Right hindlimb (tissue), 1 donor: ENCODE results near the gene ANO10.
"Not testable (repeated sequence)": the region's sequence is repeated elsewhere in the genome, so short reads cannot be mapped to it uniquely, and the experiment has no call there.

Experiments
- DNase-seq: peaks from one replicate; pipeline ENCODE4 v3.0.0-alpha.2; 2018

Gene ANO10

DNA sequence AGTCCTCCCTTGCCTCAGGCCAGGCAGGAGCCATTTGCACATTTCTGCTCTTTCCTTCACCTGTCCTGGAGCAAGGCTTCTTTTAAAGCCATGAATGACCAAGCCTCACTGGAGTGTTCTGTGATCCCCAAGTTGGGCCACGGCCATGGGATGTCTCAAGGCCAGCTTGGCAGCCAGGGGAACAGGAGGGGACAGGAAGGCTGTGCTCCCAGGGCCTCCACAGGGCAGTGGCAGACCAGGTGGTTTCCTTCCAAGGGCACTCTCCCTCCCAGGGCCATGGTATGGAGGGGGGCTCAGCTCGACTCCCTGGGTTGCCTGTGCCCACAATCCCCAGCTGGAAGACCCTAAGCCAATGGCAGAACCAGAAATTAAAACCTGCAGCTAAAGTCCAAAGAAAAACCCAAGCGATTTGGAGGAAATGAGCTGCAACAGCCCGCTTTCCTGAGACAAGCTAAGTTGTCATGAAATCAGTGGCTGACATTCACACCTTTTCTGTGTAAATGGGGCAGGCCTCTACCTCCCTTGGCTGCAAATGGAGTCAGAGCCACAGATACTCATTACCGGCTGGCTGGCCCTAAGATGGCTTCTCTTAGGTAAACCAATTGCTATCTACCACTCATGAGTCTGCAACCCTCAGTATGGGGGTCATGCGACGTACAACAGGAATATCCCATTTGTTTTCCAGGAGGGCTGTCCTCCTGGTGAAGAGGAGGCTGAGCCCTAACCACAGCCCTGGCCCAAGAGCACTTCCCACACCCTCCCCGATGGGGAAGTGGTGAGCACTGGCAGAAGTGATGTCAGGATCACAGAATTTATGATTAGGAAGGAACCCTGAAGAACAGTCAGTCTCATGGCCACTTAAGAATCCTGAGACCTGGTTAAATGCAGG lies 252.2 kb downstream of the ANO10 start:
- DNase-seq = no peak

DNA sequence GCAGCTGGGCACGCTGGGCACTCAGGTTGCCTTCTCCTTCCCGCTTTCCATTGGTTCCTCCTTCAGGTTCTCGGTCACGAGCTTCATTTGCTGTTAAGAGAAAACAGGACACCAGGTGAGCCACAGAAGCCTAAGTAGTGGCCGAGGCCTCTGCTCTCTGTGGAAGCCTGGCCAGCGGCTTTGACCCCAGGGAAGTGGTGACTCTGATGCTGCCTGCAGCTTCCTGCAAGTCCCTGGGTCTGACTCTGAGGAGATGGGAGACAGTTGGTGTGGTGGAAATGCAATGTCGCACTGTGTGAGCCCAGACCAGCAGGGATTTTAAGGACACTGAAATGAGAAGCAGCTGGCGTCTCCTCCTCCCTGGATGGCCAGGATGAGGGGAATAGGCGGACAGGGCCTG lies 254.9 kb downstream of the ANO10 start:
- DNase-seq = no peak

DNA sequence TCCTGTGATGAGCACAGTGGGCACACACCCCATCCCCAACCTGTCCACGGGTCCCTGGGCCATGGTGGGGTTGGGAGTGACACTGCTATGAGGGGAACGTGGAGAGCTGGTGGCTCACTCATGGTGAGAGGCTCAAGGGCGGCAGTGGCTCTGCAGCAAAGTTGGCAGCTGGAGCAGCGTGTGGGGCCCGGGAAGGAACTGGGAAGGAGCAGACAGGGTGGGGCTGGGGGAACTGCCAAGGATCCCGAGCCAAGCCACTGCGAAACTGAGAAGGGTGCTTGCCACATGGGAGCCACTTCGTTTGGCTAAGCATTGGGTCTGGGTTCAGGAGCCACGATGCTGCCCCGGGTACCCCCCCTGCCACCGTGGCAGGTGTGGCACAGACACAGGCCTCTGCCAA lies 255.3 kb downstream of the ANO10 start:
- DNase-seq = no peak

DNA sequence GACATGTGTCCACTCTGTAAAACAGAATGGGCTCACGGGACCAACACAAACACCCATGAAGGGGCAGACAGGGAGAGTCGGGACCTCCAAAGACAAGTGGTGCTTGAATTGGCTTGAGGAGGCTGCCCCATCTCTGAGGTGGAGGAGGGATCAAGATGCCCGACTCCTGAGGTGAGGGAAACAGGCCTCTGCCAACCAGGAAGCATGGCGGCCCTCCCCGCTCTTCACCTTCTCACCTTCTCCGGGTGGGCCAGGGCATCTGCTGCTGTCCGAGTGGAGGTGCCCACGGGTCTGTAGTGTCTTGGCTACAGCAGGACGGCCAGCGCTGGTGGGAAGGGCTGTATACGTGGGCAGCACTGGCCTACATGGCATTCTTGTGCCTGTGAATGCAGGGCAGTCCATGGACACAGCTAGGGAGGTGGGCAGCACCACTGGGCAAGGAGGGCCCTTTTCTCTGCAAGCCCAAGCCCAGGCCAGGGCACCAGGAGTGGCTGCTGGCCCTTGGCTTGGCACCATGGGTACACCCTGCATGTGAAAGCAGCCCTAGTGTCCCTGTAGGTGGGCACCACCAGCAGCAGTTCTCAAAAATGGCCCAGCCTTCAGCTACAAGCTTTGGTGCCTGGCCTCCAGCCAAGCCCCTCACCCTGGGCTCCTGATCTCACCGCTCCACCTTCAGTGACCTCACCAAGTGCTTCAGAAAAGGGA lies 256.1 kb downstream of the ANO10 start:
- no peak for DNase-seq

DNA sequence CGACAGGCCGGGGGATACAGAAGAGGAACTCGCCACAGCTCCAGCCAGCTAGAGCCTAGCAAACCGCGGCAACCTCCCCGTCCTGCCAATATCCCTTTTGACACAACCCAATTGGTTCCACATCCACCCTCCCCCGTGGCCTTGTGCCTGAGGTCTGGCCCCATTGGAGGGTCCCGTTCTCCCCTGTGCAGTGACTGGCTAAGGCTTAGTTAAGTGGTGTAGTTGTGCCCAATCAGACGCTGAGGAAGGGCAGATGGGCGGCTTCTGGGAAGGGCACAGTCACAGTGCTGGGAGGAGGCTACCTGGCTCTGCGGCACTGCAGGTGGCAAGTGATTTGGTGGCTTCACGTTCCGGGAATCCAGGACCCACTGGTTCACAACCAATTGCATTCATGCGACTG lies 256.9 kb downstream of the ANO10 start:
- DNase-seq = no peak

DNA sequence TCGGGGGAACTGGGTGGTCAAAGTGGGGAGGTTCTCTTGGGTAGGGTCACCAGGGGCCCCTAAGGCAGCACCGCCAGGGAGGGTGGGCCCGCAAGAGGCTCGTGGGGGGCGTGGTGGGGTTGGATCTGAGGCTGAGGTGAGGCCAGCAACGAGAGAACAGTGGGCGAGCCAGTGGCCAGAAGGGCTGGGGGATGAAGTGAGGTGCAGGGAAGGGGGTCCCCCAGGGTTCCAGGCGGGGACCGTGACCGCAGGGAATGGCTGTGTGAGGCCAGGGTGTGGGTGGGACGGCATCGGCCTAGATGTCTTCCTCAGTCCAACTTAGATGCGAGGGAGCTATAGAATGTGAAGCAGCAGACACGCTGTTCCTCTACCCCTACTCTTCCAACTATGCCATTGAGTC lies 257.3 kb downstream of the ANO10 start:
- DNase-seq = no peak

DNA sequence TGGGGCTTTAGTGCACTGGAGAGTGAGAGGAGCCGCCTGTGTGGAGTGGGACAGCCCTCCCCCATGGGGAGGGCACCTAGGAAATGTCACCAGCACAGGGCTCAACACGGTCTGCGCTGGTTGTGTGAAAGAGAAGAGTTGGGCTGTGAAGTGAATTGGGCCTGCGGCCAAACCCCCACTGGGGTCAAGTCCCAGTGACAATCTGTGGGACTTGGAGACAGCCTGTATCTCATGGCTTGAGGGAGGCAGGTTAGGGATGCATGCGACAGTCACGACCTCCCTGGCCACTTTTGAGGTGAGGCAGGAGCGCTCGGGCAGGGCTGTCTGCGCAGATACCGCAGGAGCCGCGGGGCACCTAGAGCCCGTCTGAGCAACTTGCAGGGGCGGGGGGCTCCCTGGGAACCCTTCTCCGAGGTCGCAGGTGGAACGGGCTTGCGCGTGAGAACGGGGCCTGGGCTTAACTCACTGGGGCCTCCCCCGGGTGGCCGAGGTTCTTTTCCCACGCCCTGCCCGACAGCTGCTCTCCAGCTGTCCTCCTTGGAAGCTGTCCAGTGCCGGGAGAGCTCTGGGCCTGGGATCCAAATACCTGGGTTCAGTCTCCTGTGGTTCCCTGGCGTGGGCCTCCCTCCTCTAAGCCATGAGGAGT lies 258.1 kb downstream of the ANO10 start:
- DNase-seq = peak; percentile 75

DNA sequence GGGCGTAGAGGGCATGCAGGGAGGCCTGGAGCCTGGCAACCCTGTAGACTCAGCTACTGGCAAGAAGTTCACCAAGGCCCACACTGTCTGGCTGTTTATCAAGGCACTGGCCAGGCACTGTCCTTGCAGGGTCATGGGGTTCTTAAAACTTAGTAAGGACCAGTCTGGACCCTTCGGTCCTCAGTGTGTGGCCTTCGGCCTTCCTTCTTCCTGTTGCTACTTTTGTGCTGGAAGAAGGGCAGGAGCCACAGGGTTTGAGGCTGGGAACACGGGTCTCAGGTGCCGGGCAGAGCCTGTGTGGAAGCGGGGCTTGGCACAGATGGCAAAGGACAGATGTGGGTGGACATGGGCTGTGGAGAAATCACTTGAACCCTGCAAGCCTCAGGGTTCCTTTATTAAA lies 258.9 kb downstream of the ANO10 start:
- DNase-seq = no peak

DNA sequence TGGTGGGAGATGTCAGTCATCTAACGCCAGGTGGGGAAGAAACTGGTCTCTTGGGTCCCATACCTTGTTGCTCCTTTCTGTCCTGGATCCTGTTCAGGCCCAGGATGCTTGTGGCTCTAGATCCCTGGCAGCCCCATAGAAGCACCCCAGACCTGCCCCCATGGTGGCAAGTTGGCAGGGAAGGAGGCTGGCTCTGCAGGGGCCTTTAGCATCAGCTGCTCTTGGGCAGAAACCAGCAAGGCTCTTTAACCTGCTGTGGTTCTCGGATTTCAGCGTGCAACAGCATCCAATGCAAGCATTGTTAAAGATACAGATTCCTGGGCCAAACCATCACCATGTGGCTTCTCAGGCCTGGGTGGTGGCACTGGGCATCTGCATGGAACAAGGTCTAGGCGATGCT lies 259.6 kb downstream of the ANO10 start:
- DNase-seq = no peak

DNA sequence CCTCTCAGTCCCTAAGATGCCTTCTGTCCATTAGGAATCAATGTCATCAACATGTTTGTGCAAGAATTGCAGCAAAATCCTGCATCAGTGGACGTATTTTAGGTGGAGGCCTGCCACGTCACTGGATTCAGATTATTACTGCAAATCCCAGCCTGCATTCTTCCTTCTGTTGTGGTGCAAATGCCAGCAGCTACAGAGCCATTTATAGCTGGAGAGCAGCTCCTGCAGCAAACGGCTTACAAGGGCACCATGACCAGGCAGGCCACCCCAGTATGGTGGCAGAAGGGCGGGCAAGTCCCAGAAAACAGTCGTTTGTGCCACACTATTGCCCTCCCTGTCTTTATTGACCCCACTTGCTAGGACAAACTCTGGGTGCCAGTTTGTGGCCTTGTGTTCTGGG lies 260.7 kb downstream of the ANO10 start:
- no peak for DNase-seq

DNA sequence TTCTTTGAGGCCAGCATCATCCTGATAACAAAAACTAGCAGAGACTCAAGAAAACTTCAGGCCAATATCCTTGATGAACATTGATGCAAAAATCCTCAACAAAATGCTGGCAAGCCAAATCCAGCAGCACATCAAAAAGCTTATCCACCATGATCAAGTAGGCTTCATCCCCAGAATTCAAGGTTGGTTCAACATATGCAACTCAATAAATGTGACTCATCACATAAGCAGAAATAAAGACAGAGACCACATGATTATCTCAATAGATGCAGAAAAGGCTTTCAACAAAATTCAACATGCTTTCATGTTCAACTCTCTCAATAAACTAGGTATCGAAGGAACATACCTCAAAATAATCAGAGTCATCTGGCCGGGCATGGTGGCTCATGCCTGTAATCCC lies 265.8 kb downstream of the ANO10 start:
- not testable (repeated sequence) for DNase-seq

DNA sequence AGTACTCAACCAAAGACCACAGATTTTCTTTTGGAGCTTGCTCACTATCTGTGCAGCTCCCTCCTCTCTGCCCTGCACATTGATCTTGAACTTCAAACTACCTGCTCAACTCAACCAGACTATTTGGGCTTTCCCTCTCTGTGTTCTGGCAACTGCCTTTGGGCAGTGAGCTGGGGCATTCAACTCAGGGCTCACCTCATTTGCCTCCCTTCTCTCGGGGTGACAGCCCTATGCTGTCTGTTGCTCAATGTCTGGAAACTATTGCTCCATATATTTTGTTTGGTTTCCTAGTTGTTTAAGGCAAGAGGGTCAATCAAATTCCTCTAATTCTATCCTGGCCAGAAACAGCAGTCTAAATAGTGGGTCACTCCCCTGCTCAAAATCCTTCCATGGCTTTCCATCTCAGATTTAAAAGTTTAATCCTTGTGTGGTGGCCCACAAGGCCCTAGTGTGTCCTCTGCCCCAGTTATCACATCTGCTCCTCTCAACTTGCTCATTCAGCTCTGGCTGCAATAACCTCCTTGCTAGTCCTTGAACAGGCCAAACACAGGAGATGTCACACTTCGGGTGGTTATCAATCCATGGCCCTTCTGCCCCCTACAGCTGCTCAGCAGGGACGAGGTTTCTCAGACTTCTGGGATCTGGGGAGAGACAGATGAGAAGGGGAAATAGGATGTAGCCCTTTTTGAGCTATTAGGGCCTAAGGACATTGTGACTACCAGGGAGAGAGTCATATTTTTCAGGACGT lies 267.7 kb downstream of the ANO10 start:
- DNase-seq = no peak

DNA sequence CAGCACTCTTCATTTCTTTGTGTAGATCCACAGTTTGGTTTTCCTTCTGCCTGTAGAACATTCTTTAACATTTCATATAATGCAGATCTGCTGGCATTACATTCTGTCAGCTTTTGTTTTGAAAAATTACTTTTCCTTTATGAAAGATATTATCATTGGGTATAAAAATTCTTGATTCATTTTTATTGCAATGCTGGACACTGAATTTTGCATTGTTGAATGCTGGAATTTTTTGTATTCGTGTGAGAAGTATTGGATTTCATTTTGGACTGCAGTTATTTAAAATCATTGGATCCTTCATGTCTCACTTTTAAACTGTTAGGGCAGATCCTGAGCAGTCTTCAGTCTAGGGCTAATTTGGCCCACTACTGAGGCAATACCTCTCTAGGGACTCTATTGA lies 268.4 kb downstream of the ANO10 start:
- DNase-seq = no peak

DNA sequence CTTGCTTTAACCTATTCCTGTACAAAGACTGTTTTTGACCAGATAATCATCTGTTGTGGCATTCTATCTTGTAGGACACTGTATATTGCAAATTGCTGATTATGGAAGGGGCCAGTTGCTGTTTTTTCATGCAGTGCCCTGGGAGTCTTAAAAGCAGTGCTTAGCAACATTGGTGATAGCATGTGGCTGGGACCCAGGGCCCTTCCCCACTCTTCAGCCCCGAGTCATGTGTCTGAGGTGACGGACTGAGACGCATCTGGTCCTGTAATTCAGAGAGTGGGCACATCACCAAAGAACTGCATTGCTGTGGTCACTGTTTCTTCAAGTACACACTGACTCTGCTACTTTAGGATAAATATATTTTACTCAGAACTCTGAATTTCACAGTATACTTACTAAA lies 272.1 kb downstream of the ANO10 start:
- no peak for DNase-seq

DNA sequence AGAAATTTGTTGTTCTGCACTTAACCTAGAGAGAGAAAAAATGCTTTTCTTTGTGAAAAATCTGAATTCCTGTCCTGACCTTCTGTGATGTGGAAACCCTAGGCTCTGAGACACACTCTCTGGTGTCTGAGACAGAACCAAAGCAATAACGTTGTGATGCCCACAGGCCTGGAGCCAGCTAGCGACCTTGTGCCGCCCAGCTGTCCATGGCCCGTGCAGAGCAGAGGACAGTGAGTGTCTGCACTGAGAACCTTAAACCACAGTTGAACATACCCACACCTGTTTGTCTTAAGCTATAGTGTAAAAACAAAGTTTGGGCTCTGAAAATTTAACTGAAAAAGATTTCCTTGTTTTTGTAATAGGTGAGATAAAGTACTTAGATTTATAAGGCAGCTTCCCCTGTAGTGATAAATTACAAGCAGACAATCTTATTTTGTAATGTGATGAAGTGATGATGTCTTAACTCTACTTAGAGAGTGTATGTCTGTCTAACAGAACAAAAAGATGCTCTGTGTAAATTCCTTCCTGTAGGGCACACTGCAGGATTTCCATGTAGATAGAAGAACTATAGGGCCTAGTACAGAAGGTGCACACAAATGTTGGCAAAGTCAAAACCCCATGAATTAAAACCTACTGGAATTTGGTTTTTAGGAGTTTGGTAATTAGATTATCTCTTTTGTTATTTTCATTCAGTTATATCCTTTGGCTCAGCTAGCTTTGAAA lies 272.8 kb downstream of the ANO10 start:
- no peak for DNase-seq

DNA sequence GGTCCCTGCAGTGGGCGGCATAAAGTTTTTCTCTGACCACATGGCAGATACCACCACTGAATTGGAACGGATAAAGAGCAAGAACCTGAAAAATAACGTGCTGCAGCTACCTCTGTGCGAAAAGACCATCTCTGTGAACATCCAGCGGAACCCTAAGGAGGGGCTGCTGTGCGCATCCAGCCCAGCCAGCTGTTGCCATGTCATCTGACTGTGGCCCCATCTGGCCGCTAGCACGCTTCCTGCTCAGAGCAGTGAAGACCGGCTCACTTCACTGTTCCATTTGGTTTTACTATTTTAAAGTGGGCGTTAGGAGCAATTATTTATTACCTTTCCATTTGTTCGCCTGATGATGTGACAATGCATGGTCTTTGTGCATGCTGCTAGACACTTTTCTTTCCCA lies 273.5 kb downstream of the ANO10 start:
- DNase-seq = no peak

DNA sequence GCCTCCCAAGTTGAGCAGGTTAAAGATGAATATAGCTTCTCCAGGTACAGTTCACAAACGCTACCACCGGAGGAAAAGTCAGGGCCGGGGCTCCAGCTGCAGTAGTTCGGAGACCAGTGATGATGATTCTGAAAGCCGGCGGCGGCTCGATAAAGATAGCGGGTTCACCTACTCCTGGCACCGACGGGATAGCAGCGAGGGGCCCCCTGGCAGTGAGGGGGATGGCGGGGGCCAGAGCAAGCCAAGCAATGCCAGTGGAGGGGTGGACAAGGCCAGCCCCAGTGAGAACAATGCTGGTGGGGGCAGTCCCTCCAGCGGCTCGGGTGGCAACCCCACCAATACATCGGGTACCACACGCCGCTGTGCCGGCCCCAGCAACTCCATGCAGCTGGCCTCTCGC lies 274.0 kb downstream of the ANO10 start:
- no peak for DNase-seq

DNA sequence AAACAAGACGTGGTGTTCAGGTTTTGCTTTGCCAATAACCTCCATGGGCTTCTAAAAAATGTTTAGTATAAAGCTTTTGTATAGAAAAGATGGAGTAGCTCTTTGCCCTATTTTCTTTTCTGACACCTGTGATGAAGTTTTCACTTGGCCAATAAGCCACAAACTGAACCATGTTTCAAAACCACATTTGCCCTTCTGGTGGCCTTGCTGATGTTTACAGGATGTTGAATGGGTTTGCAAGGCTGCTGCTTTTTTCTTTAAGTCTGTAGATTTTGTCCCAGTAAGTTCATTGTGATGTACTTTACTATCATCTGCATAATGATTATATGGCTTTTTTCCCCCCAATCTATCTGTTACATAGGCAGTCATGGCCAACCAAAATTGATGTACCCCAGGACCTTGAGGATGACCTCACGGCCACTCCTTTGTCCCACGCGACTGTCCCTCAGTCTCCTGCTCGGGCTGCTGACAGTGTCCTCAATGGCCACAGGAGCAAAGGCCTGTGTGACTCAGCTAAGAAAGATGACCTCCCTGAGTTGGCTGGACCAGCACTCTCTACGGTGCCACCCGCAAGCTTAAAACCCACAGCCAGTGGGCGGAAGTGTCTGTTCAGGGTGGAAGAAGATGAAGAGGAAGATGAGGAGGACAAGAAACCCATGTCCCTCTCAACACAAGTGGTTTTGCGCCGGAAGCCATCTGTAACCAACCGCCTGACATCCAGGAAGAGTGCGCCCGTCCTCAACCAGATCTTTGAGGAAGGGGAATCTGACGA lies 274.6 kb downstream of the ANO10 start:
- no peak for DNase-seq

DNA sequence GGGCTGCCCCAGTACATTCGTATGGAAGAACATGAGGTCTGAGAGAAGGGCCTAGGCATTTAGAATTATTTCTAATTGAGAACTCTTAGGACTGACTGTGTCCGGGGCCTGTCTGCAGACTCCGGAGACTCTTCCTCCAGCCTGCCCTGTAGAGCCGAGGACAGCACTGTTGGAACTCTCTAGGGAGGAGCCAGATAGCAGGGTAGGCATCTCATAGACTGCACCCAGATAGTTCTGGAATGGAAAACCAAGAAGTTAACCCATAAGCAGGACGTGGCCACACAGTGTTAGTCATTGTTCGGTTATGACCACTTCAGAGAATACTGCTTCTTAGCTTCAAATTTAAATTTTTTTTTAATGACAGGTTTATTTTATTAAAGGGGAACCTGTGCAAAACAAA lies 275.9 kb downstream of the ANO10 start:
- no peak for DNase-seq

DNA sequence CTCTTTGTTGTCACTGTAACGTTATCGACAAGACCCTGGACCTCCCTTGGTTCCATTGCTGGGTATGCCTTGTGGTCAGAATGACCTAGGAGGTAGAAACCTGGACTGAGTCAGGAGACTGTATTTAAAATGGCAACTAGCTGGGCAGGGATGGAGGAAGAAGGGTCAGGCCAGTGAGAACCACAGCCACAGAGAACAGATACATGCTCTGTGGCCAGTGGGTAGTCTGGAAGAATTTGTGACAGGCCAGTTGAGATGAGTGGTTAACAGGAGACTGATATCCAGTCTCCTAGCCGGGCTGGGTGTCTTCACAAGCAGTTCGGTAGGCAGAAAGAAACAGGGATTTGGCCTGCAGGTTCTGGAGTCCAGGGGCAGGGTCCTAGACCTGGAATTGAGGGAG lies 276.6 kb downstream of the ANO10 start:
- DNase-seq = no peak

DNA sequence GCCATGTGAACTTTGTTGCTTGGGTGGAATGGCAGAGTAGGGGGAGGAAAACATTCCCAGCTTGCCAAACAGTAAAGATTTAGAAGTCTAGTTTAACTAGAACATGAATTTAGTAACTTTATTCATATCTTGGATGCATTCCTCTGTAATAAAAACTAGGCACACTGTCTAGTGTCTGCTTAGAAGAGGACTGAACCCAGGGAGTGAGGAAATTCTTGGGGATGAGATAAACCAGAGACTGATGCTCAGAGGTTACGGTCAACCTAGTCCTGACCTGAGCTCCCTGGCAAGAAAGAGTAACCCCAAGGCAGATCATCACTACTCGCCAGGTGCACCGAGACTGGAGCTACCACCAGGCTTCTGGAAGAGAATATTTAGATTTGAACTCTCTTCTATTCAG lies 277.3 kb downstream of the ANO10 start:
- DNase-seq = no peak

DNA sequence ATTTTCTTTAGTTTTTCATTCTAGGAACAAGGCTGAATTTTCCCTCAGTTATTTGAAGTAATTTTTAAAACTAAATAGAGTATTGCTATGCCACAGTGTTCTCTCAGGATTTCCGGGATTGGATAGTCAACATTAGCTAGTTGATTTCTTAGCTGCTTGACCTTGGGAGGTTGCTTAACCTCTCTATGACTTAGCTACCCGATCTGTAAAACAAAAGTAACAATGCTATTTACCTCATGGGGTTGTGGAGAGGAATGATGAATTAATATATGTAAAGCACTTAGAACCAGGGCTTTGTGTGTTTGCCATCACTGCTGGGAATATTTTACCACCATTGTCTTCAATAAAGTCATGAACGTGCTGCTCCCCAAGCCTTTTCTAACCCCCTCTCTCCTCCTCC lies 278.0 kb downstream of the ANO10 start:
- no peak for DNase-seq
